HCEC 1CT (cell line): ENCODE data around the gene DNAH9.

Experiments
- DNase-seq: peaks from one replicate; pipeline ENCODE4 v3.0.0-alpha.2; 2017

Gene DNAH9

DNA sequence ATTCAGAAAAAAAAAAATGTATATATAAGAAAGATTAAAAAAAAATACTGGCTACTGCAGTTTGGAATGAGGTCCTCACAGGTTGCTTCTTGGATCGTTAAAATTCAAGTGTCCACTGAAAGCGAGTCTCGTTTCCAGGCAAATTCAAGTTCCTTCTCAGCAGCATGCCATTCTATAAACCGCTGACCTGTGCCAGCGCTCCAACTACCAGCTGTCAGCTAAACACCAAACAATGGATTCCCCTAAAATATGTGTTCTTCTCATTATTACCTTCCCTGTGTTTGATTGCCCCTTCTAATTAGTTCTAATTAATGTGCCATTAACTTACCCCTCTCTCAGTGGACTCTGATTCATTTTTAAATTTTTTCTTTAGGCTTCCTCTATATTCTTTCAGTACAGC is 92.4 kb downstream of the DNAH9 start:
- no peak for DNase-seq

DNA sequence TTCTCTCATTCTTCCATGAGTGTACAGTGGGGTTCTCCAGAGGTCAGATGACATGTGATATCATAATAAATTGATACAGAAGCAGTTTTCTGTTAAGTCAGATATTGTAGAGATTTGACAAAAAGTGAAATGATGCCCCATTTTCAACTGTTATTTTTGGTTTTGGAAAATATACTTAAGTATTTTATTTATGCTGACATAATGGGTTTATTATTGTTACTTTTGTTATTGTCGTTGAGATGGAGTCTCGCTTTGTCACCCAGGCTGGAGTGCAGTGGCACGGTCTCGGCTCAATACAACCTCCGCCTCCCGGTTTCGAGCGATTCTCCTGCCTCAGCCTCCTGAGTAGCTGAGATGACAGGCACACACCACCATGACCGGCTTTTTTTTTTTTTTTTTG is 94.4 kb downstream of the DNAH9 start:
- DNase-seq, result no peak

DNA sequence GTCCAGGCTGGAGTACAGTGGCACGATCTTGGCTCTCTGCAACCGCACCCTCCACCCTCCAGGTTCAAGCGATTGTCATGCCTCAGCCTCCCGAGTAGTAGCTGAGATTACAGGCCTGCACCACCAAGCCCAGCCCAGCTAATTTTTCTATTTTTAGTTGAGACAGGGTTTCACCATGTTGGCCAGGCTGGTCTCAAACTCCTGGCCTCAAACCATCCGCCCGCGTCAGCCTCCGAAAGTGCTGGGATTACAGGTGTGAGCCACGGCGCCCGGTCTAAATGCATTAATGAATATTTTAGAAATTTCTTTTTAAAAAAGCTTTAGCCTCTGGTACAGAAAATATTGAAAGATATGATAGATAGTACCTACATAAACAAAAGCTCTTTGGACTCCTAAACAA is 95.0 kb downstream of the DNAH9 start:
- no peak for DNase-seq

DNA sequence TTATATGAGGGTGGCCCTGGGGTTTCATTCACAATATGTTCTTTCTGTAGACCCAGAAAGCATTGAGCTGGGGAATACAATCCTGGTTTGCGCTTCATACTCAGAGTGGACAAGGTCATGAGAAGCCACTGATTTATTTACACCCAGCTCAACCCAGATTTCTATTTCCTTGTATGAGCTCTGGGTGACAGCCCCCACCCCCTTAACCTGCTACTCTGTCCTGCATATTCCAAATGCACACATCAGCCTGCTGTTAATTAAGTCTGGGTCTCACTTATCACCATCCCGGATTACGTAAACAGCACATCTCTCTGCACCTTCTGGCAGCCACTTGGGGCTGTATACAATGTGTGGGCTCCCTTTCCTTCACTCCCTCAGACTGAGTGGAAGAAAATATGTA is 102.4 kb downstream of the DNAH9 start:
- DNase-seq, result no peak

DNA sequence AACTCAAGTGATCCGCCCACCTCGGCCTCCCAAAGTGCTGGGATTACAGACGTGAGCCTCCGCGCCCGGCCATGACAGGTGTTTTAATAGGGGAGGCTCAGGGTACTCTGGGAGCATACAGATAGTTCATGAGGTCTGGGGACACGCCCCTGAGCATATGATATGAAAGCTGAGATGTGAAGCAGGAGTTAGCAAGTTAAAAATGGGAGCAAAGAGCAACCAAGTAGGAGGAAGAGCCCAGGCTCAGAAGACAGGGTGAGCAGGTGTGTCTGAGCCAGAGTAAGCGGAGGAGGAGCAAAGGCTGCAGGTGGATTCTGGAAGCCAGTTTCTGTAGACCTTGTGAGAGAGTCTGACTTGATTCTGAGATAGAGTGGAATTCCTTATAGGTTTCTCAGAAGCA is 103.6 kb downstream of the DNAH9 start:
- DNase-seq, result no peak

DNA sequence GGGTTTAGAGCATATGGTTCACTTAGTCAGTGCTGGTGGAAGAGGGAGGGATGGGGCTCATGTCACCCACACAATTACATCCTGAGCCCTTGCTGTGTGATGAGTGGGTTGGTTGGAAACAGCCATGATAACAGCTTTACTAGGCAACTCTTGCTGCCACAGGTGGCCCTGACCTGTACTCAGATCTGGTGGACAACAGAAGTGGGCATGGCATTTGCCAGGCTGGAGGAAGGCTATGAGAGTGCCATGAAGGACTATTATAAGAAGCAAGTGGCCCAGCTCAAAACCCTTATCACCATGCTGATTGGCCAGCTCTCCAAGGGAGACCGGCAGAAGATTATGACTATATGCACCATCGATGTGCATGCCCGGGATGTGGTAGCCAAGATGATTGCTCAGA is 105.8 kb downstream of the DNAH9 start:
- no peak for DNase-seq

DNA sequence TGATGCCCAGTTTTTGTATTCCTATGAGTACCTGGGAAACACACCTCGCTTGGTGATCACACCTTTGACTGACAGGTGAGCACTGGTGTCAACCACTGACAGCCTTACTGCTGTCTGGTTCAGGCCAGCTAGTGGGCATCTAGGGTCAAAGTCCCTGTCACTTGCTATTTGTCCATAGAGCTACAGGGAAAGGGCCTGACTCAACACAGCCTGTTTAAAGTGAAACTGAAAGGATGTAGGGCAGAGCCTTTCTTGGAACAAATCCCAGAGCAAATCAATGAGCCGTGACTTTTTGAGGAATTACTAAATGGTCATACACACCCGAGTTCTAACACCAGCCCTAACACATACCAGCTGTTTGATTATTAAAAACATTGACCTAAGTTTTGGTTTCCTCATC is 106.8 kb downstream of the DNAH9 start:
- no peak for DNase-seq

DNA sequence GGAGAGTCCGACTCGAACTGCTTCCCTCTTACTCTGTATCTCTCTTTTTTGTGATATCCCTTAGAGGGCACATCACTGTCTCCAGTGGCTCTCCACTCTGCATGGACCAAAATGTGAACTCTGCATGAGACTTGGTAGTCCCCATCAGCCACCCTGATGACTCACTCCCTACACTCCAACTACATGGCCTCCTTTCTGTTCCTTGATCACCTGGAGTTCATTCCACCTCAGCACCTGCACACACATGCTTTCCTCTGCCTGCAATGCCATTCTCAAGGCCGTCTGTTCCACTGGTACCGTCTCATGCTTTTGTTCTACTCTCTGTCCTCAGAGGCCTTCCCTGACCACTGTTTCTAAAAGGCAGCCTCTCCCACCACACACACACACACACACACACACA is 109.3 kb downstream of the DNAH9 start:
- no peak for DNase-seq

DNA sequence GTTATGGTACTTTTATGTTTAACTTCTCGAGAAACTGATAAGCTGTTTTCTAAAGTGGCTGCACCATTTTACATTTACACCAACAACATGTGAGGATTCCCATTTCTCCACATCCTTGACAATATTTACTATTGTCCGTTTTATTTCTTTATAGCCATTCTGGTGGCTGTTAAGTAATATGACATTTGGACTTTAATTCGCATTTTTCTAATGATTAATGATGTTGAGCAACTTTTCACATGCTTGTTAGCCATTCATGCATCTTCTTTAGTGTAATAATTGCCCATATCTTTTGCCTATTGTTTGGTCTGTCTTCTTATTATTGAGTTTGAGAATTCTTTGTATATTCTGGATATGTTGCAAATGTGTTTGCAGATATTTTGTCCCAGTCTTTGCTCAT is 114.2 kb downstream of the DNAH9 start:
- DNase-seq, result no peak

DNA sequence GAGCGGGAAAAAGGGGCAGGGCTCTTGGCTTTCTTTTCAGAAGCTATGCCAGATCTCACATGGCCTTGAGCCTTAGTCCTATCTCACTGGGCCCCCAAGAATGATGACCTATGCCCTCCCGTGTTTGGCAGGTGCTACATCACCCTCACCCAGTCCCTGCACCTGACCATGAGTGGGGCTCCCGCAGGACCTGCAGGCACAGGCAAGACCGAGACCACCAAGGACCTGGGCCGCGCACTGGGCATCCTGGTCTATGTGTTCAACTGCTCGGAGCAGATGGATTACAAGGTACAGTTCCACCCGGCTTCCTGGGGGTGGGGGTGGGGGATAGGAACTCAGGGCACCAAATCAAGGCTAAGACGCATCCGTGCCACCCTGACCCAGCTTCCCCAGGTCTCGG is 120.9 kb downstream of the DNAH9 start:
- no peak for DNase-seq

DNA sequence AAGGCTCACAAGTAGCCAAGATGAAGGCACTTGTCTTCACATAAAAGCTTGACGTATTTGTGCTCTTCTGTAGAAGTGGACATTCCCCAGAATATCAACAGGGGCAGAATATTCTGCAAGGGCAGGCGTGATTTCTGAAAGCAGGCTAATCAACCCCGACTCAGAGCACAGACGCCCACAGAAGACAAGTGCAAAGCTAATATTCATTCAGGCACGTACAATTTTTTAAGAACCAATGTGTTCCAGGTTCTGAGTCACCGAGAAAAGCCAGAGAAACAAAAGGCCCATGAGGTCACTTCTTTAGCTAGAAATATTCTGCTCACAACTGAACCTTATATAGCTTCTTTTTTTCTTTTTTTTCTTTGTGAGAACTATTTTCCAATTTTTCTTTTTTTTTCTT is 121.6 kb downstream of the DNAH9 start:
- DNase-seq, result no peak

DNA sequence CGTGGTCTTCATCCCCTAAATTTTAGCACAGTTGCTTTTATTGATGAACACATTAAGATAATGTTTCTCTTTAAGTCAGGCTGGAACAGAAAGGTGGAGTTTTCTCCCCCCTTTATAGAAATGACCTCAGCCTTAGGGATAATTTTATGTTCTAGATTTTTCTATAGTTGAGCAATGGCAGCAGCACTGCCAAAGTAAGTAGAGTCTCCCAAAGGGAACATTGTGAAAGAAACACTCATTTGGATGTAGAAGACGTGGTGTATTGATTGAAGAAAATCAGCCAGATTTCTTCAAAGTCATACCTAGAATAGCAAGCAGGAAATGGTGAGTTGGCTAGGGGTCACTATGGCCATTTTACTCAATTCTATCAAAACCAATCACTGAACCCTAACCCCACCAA is 122.5 kb downstream of the DNAH9 start:
- no peak for DNase-seq

DNA sequence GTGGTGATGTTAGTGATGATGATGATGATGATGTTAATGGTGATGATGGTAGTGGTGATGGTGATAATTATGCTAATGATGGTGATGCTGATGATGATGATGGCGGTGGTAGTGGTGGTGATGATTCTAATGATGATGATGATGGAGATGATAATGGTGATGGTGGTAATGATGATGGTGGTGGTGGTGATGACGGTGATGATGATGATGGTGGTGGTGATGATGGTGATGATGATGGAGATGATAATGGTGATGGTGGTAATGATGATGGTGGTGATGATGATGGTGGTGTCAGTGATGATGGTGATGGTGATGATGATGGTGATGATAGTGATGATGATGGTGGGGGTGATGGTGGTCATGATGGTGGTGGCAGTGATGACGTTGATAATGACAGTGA is 132.5 kb downstream of the DNAH9 start:
- DNase-seq, result no peak

DNA sequence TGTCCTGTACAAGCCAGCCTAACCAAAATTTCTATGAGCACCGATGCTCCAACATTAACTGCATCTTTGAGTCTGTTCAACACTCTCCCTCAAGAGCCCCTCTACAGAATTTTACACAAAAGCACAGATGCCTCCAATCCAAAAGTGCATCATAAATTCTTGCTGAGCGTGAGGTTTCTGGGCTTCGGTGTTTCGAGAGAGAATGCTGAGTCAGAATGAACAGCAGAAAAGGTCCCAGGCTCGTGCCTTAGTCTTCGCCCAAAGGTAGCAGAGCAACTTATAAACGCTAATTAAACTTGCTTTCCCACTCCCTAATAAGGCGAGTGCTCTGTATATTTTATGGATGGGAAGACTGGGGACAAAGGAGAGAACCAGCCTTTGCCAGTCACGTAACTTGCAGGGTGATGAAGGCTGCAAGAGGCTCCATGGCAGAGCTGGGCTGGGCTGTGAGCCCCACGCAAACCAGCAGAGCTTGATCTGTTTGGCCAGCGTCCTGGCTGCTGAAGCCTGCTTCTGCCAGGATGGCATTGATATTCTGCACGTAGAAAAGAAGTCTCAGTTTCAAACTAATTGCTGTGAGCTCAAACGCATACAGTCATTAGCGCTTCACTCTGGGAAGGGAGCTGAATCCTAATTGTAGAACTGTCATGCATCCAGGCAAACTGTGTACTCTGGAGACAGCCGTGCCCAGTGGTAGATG is 138.5 kb downstream of the DNAH9 start:
- DNase-seq, result no peak

DNA sequence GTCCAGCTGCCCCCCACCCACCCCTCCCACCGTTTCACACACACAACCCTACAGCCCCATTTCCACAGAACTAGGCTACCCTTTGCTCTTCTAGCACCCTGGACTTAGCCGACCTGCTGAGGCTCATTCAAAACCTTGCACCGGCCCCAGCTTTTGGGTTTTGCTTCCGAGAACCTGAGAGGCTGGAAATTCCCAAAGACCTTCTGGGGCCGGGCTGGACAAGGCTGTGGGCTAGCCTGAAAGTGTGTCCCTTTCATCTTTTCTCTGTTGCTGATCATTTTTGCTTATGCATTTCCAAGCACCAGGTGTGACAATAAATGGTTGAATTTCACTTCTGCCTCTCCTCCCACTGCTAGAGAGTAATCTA is 139.0 kb downstream of the DNAH9 start:
- no peak for DNase-seq

DNA sequence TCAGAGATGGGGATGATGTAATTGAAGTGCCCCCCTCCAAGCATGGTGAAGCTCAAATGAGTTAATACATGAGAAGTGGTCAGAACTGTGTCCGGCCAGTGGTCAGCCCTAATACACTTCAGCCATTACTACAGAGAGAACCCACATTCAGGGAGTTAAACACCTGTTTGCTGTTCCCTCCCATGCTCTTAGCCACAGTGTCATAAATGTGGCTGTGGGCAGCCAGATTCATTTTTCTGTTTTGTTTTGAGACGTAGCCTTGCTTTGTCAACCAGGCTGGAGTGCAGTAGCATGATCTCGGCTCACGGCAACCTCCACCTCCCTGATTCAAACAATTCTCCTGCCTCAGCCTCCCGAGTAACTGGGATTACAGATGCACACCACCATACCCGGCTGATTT is 139.9 kb downstream of the DNAH9 start:
- no peak for DNase-seq

DNA sequence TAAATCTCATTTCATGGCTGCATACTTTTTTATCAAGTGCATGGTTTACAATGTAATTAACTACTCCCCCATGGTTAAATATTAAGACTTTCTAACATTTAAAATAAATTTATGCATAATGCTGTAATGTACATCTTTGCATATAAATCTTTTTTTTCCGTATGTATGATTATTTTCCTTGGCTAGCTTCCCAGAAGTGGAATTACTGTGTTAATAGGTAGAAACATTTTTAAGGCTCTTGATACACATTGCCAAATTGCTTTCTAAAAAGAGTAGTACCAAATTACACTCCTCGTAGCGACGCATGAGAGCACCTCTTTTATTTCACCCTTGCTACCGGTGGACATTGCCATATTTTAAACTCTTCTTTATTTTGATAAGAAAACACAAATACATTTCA is 141.1 kb downstream of the DNAH9 start:
- no peak for DNase-seq

DNA sequence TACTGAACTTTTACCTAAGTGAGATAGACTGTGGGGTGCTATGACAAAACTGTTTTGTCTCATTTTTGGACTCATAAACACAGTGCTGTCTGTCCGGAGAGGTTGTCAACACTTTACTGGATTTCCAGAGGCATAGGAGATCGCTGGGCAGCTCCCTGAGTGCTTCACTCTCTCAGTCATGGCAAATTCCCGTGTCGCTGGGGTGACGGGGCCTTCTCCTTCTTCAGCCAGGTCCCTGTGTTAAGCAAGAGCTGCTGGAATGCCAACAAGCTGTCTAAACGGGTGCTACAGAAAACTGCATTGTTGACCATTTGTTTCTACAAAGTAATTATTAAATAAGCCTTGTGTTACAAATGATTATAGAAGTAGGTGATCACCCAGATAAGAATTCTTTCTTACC is 141.6 kb downstream of the DNAH9 start:
- no peak for DNase-seq

DNA sequence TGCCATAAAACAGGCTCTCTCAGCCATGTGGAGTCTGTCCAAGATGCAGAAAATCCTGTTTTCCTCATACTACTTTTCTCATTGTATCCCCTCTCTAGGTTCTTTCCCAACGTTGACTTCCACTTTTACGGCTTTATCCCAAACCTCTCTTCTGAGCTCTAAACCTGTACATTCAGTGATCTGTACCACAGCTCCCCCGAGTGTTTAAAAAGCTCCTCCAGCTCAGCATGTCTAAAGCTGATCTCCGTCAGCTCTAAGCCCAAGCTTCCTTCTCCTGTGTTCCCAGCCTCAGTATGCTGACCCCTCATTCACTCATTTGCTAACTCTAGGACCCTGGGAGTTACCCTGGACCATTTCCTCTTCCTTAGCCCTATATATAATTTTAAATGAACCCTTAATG is 144.6 kb downstream of the DNAH9 start:
- DNase-seq, result no peak

DNA sequence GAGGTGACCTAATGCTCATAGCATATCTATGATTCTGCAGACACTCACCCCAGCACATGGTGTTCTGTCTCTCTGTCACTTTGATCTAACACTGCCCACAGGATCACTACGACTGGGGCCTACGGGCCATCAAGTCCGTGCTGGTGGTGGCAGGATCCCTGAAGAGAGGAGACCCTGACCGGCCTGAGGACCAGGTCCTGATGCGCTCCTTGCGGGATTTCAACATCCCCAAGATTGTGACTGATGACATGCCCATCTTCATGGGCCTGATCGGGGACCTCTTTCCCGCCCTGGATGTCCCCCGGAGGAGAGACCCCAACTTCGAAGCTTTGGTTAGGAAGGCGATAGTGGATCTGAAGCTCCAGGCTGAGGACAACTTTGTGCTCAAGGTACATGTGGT is 146.4 kb downstream of the DNAH9 start:
- no peak for DNase-seq

DNA sequence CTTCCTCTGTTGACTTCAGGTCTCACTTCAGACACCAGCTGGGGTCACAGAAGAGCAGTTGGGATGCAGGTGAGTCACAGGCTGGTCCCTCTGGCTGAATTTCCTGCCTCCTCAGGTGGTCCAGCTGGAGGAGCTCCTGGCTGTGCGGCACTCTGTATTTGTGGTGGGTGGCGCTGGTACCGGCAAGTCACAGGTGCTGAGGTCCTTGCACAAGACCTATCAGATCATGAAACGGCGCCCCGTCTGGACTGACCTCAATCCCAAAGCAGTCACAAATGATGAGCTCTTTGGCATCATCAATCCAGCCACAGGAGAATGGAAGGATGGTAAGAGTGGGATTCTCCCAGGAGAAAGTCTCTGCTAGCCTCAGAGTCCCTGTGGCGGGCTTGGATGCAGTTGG is 149.2 kb downstream of the DNAH9 start:
- no peak for DNase-seq

DNA sequence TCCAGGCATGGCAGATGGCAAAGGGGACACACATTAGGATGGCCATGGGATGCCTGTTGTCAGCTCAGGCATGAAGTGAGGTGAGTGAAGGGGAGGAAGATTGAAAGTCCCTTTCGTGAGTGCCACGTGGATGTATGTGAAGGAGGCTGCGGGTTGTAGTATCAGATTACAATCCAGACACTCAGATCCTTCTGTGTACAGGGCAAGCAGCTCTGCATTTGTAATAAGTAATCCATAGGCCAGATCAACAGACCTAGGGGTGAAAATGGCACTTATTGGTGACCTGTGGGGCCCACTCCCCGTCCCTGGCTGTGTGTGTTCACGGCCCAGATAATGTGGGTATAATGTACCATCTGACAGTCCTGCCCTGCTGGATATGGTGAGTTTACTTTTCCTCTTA is 159.5 kb downstream of the DNAH9 start:
- DNase-seq, result no peak

DNA sequence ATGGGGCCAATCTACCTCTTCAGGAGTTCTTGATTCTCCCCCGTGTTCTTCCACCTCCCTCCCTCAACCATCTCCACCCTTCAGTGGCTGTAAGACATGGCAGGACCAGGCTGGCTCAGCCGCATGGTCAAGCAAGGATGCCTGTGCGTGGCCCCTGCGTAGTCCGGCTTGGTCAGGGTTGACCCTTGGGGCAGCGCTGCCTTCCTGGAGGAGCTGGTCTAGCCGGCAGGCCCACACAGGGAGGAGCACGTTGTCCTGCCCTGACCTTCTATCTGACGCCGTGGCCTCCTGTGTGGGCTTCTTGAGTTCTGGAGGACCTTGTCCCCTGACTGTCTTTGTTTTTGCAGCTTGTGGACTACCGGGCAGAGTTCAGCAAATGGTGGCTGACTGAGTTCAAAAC is 169.8 kb downstream of the DNAH9 start:
- no peak for DNase-seq

DNA sequence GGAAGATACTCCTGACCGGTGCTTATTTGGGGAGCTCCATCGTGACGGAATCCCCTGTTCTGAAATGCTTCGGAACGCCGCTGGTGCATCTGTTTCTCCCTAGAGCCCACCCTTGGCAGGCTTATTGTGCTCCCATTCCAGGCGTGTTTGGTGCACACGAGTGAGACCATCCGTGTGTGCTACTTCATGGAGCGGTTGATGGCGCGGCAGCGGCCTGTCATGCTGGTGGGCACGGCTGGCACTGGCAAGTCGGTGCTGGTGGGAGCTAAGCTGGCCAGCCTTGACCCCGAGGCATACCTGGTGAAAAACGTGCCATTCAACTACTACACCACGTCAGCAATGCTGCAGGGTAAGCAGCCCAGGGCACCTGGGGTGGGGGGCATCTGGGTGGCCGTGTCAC is 170.7 kb downstream of the DNAH9 start:
- DNase-seq, result no peak

DNA sequence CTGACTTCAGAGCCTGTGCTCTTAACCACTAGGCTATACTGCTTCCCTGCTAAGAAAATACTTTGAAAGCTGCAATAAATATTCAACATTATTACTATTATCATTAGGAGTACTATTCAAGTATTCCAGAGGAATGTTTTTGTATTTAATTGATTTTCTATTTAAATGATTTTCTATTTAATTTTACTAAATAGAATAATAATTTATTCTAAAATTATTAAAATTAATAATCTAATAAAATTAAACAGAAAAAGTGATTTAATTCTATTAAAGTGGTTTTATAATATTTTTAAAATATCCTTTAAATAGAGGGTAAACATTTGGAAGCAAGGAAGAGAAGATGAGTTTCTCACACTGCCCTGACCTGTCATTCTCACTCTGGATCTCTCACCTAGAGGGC is 173.8 kb downstream of the DNAH9 start:
- DNase-seq, result no peak

DNA sequence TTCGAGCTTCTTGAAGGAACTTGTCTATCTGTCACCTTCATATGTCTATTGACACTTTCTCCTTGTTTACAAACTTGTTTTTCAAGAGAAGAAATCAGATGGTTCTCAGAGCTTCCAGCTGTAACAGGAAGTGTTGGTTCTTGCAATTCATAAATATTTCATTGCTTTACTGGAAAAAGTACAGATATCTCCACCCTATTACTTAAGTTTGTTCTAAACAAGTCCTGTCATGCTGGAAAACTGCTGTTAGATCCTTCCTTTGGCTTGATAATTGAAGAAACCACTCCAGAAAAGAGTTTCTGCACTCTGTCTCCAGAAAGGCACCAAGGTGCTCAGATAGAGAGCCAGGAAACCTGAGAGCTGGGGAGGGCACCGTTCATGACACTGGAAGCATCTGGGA is 181.6 kb downstream of the DNAH9 start:
- no peak for DNase-seq
